HepG2 (cell line): ENCODE data around the gene COQ8A. TPM values are rescaled to one million over a fixed set of nuclear protein-coding genes. Genes with fewer than 3 reads are reported as not detected.

ENCODE experiments used
- DR1 ChIP-seq: sonication (generic); formaldehyde crosslinking; IDR thresholded peaks from 2 replicates; pipeline ENCODE4 v1.8.0; 2021; ENCODE audit warnings: mild to moderate bottlenecking, missing genetic modification reagents, inconsistent platforms
- FOXP1 ChIP-seq, 2 experiments: fragments of 450-650 bp in 1 of 2; IDR thresholded peaks; 2 replicates each; pipeline ENCODE4 v1.6.1; 2017 to 2018; ENCODE audit warnings: antibody characterized with exemption in 1 of 2
- HOXA7 ChIP-seq: sonication (generic); formaldehyde crosslinking; IDR thresholded peaks from 2 replicates; pipeline ENCODE4 v1.8.1; 2022; ENCODE audit warnings: mild to moderate bottlenecking, missing genetic modification reagents, moderate library complexity
- SOX5 ChIP-seq: IDR thresholded peaks from 2 replicates; pipeline ENCODE4 v1.6.1; 2016; ENCODE audit warnings: borderline replicate concordance
- SP4 ChIP-seq: sonication (generic); formaldehyde crosslinking; IDR thresholded peaks from 2 replicates; pipeline ENCODE4 v1.8.1; 2023; ENCODE audit warnings: mild to moderate bottlenecking, missing genetic modification reagents
- SP5 ChIP-seq: IDR thresholded peaks from 2 replicates; pipeline ENCODE4 v1.6.1; 2016; ENCODE audit warnings: low read depth, borderline replicate concordance
- TCF12 ChIP-seq, 2 experiments: fragments of 450-650 bp in 1 of 2; sonication (generic) in 1 of 2; formaldehyde crosslinking in 1 of 2; IDR thresholded peaks; 2 replicates each; pipeline versions ENCODE4 v1.6.1 to v1.8.0; 2017 to 2022; ENCODE audit warnings: antibody characterized with exemption in 1 of 2, mild to moderate bottlenecking in 1 of 2, missing genetic modification reagents in 1 of 2, moderate library complexity in 1 of 2
- ZNF605 ChIP-seq: sonication (generic); formaldehyde crosslinking; IDR thresholded peaks from 2 replicates; pipeline ENCODE4 v1.8.0; 2022; ENCODE audit warnings: mild to moderate bottlenecking, missing genetic modification reagents
- ZNF777 ChIP-seq: sonication (generic); formaldehyde crosslinking; IDR thresholded peaks from 2 replicates; pipeline ENCODE4 v1.4.0; 2020; ENCODE audit warnings: missing genetic modification reagents
- polyA plus RNA-seq, 8 experiments: library from polyadenylated mRNA; depleted of rRNA in 3 of 8; stranded (reverse) in 7 of 8; unstranded in 1 of 8; fragments of >200 nt; fragmentation: Illumina TruSeq in 4 of 8; extraction: Trizol in 4 of 8; gene quantifications; 2 replicates each; pipeline versions ENCODE4 v1.2.1 to v1.2.3, GENCODE V29; 2011 to 2016; ENCODE audit warnings: low read depth in 4 of 8, missing spikeins in 1 of 8, mixed read lengths in 1 of 8; ENCODE audit not compliant: insufficient read depth in 1 of 8
- total RNA-seq, 5 experiments: library from RNA; depleted of rRNA; stranded (reverse); fragments of >200 nt; fragmentation: Illumina TruSeq; extraction: Trizol; gene quantifications; 2 replicates each; pipeline ENCODE4 v1.2.3, GENCODE V29; 2016; ENCODE audit warnings: low read depth in 1 of 5
- TF ChIP-seq, protein P1 (sequence below): fragments of 450-650 bp; IDR thresholded peaks from 2 replicates; pipeline ENCODE4 v1.6.1; 2017
- TF ChIP-seq, protein P2 (sequence below): sonication (generic); formaldehyde crosslinking; IDR thresholded peaks from 2 replicates; pipeline ENCODE4 v1.4.0; 2020; ENCODE audit warnings: mild to moderate bottlenecking, missing genetic modification reagents
- TF ChIP-seq, protein P3 (sequence below): sonication (generic); formaldehyde crosslinking; IDR thresholded peaks from 2 replicates; pipeline ENCODE4 v1.8.1; 2023; ENCODE audit warnings: mild to moderate bottlenecking, moderate library complexity, missing genetic modification reagents
- TF ChIP-seq, protein P4 (sequence below): sonication (generic); formaldehyde crosslinking; IDR thresholded peaks from 2 replicates; pipeline ENCODE4 v1.5.0; 2020; ENCODE audit warnings: mild to moderate bottlenecking, missing genetic modification reagents, moderate library complexity
- TF ChIP-seq, protein P5 (sequence below): sonication (generic); IDR thresholded peaks from 2 replicates; pipeline ENCODE4 v1.6.1; 2016; ENCODE audit warnings: low read depth, borderline replicate concordance
- TF ChIP-seq, protein P6 (sequence below): sonication (generic); formaldehyde crosslinking; conservative IDR thresholded peaks from 2 replicates; pipeline ENCODE4 v1.8.0; 2022; ENCODE audit warnings: low read depth, missing genetic modification reagents
- TF ChIP-seq, protein P7 (sequence below): sonication (generic); formaldehyde crosslinking; IDR thresholded peaks from 2 replicates; pipeline ENCODE4 v1.5.0; 2020; ENCODE audit warnings: mild to moderate bottlenecking, missing genetic modification reagents, borderline replicate concordance

Gene COQ8A
- total and polyA plus RNA-seq, 2 of the 13 experiments (the other 11 are each of a cell fraction or from before 2014, with no cell fraction given): 60.4 to 88.7 TPM

DNA sequence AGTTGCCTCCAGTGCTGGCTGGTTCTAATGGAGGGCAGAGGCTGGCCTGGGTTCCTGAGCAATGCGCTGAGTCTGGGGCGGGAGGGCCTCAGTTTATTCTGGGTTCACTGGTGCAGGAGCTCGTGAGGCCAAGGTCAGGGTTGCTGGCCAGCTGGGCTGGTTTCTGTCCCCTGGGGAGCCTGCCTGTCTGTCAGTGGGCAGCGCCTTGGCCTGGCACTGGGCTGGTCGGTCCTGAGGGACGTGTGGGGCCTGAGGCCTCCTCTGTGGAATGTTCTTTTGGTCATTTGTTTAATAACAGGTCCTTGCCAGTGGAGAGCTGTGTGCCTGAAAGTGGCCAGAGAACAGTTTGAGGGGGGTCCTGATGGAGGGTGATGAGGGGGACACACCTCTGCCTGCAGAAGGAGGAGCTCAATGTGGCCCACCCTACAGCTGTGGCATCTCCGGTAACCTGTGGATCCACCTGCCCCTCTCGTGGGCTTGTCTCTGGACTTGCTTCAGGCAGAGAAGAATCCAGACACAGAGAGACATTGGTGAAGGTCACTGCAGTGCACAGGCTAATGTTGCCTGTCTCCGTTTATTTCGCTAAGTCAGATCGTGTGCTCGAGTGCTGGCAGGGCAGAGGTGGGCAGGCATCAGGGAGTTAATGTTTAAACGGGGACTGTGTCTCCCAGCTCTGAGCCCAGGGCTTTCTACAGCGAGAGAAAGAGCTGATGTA is 34.6 kb downstream of the COQ8A start (continued):
- TF ChIP-seq SOX5 (CRISPR knock-in tag) (peak; percentile 32; the same call in 1 of the 2 replicates), ZNF605 (peak; percentile 29; the same call in 1 of the 2 replicates), FOXP1 (IDR thresholded peaks at IDR 0.05) (no peak), FOXP1 (CRISPR knock-in tag; IDR thresholded peaks at IDR 0.05) (0 out of 2 replicates have a peak, but pooled peaks have one; percentile 26), TCF12 (IDR thresholded peaks at IDR 0.05) (no peak), TCF12 (CRISPR knock-in tag; IDR thresholded peaks at IDR 0.05) (peak; percentile 16; the same call in 1 of the 2 replicates), SP4 (CRISPR knock-in tag) (no peak), DR1 (CRISPR knock-in tag) (0 out of 2 replicates have a peak, but pooled peaks have one; percentile 4), SP5 (CRISPR knock-in tag) (peak; percentile 42; the same call in 1 of the 2 replicates), ZNF777 (CRISPR knock-in tag) (no peak), HOXA7 (CRISPR knock-in tag) (no peak)
- TF ChIP-seq, protein P1, sequence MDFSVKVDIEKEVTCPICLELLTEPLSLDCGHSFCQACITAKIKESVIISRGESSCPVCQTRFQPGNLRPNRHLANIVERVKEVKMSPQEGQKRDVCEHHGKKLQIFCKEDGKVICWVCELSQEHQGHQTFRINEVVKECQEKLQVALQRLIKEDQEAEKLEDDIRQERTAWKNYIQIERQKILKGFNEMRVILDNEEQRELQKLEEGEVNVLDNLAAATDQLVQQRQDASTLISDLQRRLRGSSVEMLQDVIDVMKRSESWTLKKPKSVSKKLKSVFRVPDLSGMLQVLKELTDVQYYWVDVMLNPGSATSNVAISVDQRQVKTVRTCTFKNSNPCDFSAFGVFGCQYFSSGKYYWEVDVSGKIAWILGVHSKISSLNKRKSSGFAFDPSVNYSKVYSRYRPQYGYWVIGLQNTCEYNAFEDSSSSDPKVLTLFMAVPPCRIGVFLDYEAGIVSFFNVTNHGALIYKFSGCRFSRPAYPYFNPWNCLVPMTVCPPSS: no peak
- TF ChIP-seq, protein P2, sequence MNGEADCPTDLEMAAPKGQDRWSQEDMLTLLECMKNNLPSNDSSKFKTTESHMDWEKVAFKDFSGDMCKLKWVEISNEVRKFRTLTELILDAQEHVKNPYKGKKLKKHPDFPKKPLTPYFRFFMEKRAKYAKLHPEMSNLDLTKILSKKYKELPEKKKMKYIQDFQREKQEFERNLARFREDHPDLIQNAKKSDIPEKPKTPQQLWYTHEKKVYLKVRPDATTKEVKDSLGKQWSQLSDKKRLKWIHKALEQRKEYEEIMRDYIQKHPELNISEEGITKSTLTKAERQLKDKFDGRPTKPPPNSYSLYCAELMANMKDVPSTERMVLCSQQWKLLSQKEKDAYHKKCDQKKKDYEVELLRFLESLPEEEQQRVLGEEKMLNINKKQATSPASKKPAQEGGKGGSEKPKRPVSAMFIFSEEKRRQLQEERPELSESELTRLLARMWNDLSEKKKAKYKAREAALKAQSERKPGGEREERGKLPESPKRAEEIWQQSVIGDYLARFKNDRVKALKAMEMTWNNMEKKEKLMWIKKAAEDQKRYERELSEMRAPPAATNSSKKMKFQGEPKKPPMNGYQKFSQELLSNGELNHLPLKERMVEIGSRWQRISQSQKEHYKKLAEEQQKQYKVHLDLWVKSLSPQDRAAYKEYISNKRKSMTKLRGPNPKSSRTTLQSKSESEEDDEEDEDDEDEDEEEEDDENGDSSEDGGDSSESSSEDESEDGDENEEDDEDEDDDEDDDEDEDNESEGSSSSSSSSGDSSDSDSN (CRISPR knock-in tag): peak; percentile 56; the same call in 1 of the 2 replicates
- TF ChIP-seq, protein P3, sequence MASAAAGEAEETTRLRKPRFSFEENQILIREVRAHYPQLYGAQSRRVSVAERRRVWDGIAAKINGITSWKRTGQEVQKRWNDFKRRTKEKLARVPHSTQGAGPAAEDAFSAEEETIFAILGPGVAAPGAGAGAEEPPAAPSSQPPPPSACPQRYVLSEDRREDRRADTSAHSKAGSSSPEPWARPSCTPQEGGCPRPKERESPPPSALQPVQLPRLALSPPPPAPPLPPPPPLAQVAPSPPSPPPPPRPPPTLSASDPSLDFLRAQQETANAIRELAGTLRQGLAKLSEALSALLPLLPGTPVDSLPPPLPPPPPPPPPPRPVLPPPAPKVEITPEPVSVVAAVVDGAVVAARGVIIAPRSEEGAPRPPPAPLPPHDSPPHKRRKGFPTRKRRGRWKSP: peak; percentile 54; the same call in 1 of the 2 replicates
- TF ChIP-seq, protein P4, sequence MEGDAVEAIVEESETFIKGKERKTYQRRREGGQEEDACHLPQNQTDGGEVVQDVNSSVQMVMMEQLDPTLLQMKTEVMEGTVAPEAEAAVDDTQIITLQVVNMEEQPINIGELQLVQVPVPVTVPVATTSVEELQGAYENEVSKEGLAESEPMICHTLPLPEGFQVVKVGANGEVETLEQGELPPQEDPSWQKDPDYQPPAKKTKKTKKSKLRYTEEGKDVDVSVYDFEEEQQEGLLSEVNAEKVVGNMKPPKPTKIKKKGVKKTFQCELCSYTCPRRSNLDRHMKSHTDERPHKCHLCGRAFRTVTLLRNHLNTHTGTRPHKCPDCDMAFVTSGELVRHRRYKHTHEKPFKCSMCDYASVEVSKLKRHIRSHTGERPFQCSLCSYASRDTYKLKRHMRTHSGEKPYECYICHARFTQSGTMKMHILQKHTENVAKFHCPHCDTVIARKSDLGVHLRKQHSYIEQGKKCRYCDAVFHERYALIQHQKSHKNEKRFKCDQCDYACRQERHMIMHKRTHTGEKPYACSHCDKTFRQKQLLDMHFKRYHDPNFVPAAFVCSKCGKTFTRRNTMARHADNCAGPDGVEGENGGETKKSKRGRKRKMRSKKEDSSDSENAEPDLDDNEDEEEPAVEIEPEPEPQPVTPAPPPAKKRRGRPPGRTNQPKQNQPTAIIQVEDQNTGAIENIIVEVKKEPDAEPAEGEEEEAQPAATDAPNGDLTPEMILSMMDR: 0 out of 2 replicates have a peak, but pooled peaks have one; percentile 3
- TF ChIP-seq, protein P5, sequence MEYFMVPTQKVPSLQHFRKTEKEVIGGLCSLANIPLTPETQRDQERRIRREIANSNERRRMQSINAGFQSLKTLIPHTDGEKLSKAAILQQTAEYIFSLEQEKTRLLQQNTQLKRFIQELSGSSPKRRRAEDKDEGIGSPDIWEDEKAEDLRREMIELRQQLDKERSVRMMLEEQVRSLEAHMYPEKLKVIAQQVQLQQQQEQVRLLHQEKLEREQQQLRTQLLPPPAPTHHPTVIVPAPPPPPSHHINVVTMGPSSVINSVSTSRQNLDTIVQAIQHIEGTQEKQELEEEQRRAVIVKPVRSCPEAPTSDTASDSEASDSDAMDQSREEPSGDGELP: peak; percentile 88
- TF ChIP-seq, protein P6, sequence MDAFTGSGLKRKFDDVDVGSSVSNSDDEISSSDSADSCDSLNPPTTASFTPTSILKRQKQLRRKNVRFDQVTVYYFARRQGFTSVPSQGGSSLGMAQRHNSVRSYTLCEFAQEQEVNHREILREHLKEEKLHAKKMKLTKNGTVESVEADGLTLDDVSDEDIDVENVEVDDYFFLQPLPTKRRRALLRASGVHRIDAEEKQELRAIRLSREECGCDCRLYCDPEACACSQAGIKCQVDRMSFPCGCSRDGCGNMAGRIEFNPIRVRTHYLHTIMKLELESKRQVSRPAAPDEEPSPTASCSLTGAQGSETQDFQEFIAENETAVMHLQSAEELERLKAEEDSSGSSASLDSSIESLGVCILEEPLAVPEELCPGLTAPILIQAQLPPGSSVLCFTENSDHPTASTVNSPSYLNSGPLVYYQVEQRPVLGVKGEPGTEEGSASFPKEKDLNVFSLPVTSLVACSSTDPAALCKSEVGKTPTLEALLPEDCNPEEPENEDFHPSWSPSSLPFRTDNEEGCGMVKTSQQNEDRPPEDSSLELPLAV (CRISPR knock-in tag): no peak
- TF ChIP-seq, protein P7, sequence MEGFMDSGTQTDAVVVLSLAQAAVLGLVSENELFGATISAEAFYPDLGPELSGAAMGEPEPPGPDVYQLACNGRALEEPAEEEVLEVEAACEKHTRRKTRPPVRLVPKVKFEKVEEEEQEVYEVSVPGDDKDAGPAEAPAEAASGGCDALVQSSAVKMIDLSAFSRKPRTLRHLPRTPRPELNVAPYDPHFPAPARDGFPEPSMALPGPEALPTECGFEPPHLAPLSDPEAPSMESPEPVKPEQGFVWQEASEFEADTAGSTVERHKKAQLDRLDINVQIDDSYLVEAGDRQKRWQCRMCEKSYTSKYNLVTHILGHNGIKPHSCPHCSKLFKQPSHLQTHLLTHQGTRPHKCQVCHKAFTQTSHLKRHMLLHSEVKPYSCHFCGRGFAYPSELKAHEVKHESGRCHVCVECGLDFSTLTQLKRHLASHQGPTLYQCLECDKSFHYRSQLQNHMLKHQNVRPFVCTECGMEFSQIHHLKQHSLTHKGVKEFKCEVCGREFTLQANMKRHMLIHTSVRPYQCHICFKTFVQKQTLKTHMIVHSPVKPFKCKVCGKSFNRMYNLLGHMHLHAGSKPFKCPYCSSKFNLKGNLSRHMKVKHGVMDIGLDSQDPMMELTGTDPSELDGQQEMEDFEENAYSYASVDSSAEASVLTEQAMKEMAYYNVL: 0 out of 2 replicates have a peak, but pooled peaks have one; percentile 49
